GM18907 (cell line): Measurements from ENCODE around the gene GNAQ.

Experiments used
- ATAC-seq: cut with Tn5 transposase; IDR thresholded peaks from one replicate; pipeline ENCODE4 v1.9.1; 2021; ENCODE audit warnings: mild to moderate bottlenecking, moderate library complexity; ENCODE audit not compliant: unreplicated experiment

The GNAQ gene

GRCh38 chr9:77912895-77913693 lies 118.5 kb downstream of the GNAQ start:
- ATAC-seq: no peak

DNA sequence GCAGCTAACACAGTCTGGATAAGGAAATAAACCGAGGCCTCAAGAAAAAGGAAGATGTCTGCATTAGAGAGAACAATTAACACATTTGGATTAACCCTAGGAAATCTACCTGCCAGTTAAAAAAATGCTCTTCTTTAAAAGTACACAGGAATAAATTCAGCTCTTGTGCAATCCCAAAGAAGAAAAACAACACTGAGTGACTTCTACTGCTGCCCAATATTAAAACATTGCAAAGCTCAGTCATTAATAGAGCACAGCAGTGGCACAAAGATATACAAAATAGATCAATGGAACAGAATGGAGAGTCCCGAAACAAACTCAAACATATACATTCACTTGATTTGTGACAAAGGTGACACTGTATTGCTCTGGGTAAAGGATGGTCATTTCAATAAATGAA lies 119.7 kb downstream of the GNAQ start:
- no peak for ATAC-seq

DNA sequence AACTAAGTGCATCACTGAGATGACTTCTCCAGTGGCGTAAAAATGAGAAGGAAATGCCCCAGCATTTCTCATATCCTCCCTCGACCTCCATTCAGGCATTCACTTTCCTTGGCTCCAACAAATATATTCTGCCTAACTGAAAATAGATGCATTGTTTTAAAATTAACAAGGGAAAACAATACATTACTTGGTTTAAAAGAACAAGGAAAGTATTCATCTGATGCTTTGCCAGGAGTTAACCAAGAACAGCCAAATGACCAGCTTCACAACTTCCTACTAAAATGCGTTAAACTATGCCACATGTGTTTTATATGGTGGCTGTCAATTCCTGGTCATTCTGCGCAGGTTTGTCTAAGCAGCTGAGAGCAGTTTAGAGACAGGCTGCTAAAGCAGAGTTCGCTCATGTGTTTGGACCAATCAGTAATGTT lies 121.4 kb downstream of the GNAQ start:
- no peak for ATAC-seq

GRCh38 chr9:77909306-77909705 lies 122.3 kb downstream of the GNAQ start:
- ATAC-seq: no peak

DNA sequence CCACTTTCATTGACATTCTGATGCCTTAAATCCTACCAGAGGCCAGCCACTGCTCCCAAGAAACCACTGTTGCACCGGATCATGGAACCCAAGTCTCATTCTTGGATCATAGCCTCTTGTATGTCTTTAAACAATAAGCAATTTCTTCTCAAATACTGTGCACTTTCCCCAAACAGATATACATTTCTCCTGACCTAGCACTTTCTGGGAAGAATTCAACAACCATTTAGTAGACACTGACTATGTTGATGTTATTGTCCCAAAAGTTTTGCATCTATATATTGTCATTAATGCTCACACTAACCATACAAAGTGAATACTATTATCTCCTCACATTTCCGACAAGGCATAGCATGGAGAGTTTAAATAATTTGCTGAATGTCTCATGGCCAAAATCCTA lies 123.3 kb downstream of the GNAQ start:
- no peak for ATAC-seq

- no peak for ATAC-seq
These were observed 124.0 kb downstream of the GNAQ start for GRCh38 chr9:77907585-77907984.

- ATAC-seq: no peak
These were observed 124.6 kb downstream of the GNAQ start for GRCh38 chr9:77906991-77907390.

DNA sequence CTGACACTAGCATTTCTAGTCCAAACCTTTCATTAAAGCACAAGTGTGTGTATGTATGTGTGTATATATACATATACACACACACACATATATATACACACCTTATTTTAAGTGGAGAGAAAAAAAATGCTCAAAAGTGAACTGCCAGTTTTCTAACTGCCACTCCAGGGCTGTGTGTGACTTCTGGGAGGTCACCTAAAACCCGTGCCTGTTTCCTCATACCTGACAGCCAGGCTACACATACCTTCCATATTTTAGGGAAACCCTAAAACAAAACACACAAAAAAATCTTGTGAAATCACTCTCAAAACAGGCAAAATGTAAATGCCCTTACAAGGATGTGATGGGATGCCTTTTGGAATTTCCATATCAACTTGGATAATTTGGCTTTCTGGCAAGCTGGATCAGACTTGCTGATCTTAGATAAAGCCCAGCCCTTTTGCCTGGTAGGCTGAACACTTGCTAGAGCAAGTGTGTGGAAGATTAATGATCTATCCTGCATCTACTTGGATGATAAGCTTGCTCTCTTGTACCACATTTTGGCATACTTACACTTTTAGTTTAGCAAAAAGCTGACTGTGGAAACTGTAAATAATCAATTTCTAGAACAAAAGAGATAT lies 127.8 kb downstream of the GNAQ start:
- ATAC-seq: no peak

GRCh38 chr9:77901771-77902170 lies 129.8 kb downstream of the GNAQ start:
- ATAC-seq: no peak

- no peak for ATAC-seq
These were observed 130.6 kb downstream of the GNAQ start for GRCh38 chr9:77901018-77901417.

DNA sequence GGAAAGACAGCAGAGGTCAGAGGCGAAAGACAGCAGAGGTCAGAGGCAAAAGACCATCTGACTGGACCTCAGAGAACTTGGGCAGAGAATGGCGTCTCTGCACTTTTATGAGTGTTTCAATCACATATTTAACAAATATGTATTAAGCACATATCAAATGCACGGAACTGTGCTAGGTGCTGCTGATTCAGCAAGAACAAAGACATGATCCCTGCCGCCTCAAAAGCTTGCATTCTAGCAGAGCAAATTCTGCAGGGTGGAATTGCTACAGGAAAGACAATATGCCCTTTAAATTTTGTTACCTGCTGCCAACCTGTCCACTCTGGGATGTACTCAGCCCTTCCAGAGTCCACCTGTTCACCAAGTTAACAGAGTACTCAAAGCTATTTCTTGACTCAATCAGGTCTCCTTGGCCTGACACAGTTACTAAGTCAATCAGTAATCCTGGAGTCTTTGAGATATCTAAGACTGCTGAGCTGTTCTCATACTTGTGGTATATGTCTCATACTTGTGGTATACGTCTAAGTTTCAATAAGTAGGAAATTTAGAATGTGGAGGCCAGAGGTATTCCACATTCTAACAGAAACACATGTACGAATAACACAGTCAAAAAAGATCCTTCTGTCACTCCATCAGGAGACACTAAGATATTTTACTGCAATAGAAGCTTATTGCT lies 131.8 kb downstream of the GNAQ start:
- ATAC-seq: no peak

DNA sequence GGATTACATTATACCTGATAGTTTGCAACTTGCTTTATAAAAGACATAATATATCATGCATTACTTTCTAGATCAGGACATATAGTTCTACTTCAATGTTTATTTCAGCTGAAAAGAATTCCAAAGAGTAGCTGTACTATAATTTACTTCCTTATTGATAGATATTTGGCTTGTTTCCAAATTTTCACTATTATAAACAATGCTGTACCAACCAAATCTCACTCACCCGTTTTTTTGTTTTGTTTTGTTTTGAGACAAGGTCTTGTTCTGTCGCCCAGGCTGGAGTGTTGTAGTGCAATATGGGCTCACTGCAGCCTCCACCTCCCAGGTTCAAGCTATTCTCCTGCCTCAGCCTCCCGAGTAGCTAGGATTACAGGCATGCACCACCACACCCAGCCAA lies 132.7 kb downstream of the GNAQ start:
- no peak for ATAC-seq

DNA sequence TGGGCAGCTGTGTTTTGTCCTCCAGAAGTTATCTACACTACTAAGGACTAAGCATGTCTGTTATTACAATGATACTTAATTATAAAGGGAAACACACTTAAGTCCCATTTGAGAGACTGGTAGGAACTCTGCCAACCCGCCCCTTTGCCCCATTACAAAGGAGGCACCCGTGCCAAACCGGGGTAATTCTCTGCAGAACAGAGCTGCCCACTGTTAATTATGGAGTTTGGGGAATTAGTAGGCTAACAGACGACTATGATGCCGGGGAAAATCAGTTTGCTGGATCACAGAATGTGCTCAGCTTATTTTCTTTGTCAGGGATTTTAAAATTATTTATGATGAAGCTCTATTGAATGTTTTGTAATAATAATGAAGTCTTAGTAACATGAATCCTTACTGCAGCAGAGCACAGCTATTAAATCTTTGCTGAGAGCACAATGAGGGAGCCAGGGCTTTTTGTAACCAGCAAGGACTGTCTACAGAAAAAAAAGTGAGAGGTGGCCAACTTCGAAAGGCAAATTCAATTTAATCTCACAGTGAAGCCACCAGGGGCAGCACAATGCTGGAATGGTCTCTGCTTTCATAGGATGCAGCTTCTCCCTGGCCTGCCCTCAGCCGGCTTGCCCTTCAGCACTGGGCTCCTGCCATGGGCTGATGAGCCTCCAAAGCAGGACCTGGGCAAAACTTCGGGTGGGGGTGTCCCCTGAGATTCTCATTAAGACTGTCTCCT lies 134.5 kb downstream of the GNAQ start:
- no peak for ATAC-seq

GRCh38 chr9:77896269-77896937 lies 135.2 kb downstream of the GNAQ start:
- no peak for ATAC-seq

DNA sequence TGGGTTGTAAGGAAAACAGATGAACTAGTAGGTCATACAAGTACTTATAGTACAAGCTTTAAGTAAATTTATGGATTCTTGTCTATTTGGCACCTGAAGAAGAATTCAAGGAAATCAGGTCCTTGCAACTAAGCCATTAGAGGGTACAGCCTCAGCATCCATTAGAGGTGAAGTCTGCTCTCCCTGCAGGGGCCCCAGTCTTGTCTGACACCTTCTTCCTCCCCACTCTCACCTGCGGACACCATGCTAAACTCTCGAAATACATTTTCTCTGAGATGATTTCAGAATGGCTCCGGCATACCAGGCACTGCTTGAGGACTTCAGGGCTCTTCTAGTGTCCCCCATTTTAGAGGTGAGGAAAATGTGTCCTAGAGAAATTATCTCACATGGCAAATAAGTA lies 137.9 kb downstream of the GNAQ start:
- ATAC-seq: no peak

DNA sequence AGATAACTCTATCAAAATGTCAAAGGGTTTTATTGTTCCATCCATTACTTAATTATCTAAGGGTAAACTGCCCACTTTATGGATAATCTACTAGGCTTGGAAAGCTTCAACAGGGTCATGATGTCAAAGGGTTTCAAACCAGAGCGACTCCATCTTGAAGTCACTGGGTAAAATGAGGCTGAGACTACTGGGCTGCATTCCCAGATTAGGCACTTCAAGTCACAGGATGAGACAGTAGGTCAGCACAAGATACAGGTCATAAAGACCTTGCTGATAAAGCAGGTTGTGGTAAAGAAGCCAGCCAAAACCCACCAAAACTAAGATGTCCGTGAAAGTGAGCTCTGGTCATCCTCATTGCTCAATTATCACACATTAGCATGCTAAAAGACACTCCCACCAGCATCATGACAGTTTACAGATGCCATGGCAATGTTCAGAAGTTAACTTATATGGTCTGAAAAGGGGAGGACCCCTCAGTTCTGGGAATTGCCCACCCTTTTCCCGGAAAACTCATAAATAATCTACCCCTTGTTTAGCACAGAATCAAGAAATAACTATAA lies 138.6 kb downstream of the GNAQ start:
- ATAC-seq: no peak

DNA sequence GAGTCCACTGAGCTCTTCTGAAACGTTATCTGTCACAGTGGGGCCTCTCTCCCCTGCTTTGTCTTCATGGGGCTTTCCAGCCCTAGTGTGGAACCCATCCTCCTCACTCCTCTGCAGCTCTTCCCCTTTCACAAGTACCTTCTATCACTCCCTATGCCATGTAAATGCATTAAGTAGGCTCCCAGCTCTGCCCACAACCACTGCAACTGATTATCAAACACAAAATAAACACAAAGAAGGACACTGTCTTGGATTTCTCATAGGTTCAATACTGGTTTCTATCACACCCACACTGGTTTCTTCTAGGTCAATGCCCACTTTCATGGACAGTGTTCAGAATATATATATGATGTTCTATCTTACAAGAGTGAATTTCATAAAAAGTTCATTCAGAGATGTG lies 139.4 kb downstream of the GNAQ start:
- ATAC-seq: peak; percentile 91

DNA sequence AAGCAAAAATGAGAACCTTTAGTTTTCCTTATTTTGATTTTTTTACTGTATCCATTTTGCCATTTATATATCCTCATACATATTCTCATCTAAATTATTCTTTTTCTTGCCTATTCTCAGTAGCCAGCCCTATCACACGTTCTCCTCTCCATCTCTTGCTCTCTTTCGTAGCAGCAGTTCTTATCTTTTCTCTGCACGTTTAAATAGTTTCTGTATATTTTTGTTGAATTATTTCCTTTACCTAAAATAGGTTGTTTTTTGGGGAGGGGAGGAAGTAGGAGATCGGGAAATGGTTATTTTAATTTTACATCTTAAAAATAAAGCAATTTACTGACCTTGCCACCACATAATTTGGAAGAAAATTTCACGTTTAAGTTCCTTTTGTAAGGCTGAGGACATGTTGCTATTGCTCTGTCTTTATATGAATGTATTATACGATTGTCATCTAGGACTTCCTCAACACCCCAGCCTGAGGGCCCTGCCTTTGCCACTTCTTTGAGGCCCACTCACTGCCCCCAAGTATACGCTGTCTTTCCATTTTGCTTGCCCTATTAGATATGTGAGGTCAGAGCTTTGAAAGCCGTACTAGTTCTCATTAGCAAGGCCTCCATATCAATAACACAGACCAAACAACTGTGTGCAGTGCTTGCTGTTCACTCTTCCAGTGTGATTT lies 140.3 kb downstream of the GNAQ start:
- no peak for ATAC-seq

DNA sequence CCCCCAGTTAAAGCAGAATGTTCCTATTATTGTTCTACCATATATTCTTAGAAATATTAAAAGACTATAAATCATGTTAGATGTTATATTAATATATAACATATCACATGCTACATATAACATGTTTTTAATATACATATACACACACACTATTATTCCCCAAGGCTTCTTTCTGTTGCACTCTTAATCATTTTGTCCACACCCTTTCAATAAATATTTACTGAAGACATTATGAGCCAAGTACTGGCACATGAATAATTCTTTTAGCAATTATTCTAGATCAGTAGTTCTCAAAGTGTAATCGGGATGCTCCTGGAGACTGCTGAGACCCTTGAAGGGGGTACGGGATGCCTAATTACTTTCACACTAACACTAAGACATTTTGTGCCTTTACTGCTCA lies 143.9 kb downstream of the GNAQ start:
- no peak for ATAC-seq

DNA sequence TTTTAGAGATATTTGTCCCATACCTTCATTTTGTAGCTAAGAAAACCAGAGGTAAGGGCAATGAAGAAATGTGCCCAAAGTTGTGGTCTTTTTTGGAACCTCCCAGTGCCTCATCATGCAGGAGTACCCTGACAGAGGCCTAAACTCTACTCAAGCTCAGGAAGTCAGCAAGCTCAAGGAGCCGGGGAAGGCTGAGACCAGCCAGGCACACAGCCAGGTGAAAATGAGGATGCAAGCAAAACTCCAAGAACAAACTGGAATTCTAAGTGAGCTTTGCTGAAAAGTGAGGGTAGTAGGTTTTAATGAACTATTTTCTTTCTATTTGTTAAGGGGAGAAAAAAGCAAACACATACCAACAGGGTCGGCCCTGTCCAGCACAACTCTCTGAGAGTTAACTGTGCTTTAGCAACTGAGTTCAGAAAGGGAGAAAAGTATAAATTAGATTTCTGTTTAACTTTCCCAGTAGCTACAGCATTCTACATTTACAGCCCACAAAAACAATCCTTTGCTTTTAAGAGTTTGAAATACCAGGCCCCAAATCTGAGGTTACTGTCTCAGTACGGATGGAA lies 146.4 kb downstream of the GNAQ start:
- ATAC-seq: no peak
